H1 (cell line): ENCODE measurements around the gene PPIB. TPM values are rescaled to one million over a fixed set of nuclear protein-coding genes. Genes with fewer than 3 reads are reported as not detected.

ENCODE experiments used
- TCF12 ChIP-seq: IDR thresholded peaks from 2 replicates; pipeline ENCODE4 v1.6.1; 2011; ENCODE audit warnings: low read depth, mild to moderate bottlenecking, low read length
- polyA plus RNA-seq, 7 experiments: library from polyadenylated mRNA; depleted of rRNA in 3 of 7; stranded (reverse) in 5 of 7; unstranded in 2 of 7; fragments of >200 nt in 5 of 7; fragments of 200-250 nt in 2 of 7; gene quantifications; 1 replicate in 5 of 7; 2 replicates in 1 of 7; 4 replicates in 1 of 7; pipeline versions ENCODE4 v1.2.1 to v1.2.3, GENCODE V29; 2011 to 2013; ENCODE audit warnings: missing spikeins in 2 of 7, mixed read lengths in 2 of 7
- total RNA-seq: library from RNA; stranded (reverse); fragmentation: NEBNext Ultra II Directional; extraction: Animal tissue kit (Norgen Biotek cat#: 25700); gene quantifications from 2 replicates; pipeline ENCODE4 v1.2.1, GENCODE V29; 2021

PPIB gene
- total and polyA plus RNA-seq, 2 of the 8 experiments (the other 6 are each of a cell fraction or from before 2014, with no cell fraction given): 558 to 579 TPM

GRCh38 chr15:64162869-64163658 is at the start of gene PPIB (continued):
- no peak for TF ChIP-seq TCF12
- TF ChIP-seq, all 59 proteins: peak for 26
